GM18505 (cell line): ENCODE data around the gene SLCO1B3.
A peak's percentile ranks its signal among the peaks of the same experiment; 100 is the strongest.

Experiments
- ATAC-seq: cut with Tn5 transposase; IDR thresholded peaks from one replicate; pipeline ENCODE4 v1.9.1; 2021; ENCODE audit not compliant: unreplicated experiment
- POLR2A ChIP-seq: IDR thresholded peaks from 4 replicates; pipeline ENCODE4 v1.6.1; 2011; ENCODE audit warnings: borderline replicate concordance; ENCODE audit not compliant: insufficient read depth, insufficient read length; ENCODE audit errors: extremely low read depth

SLCO1B3 gene

GRCh38 chr12:20950248-20950647, 139.7 kb downstream of the SLCO1B3 start:
- ATAC-seq: peak; percentile 82
- no peak for TF ChIP-seq POLR2A

- ATAC-seq: no peak
- no peak for TF ChIP-seq POLR2A
Measured at GRCh38 chr12:20963303-20963702, 152.8 kb downstream of the SLCO1B3 start.

- no peak for ATAC-seq
- no peak for TF ChIP-seq POLR2A
Measured at GRCh38 chr12:20963762-20964161, 153.3 kb downstream of the SLCO1B3 start.
